Neutrophil (primary cell): ENCODE results near the gene GLB1L.

Experiments
- H3K27ac ChIP-seq: fragments of 200-600 bp; sonication (generic); 2 replicates; pipeline ENCODE4 v1.5.1; 2016; ENCODE audit warnings: mild to moderate bottlenecking, moderate library complexity
- H3K27me3 ChIP-seq: fragments of 200-600 bp; sonication (generic); 2 replicates; pipeline ENCODE4 v1.6.0; 2016; ENCODE audit warnings: mild to moderate bottlenecking
- H3K36me3 ChIP-seq: fragments of 200-600 bp; sonication (generic); 2 replicates; pipeline ENCODE4 v1.5.1; 2017
- H3K4me1 ChIP-seq, 2 experiments: fragments of 200-600 bp in 1 of 2; sonication (generic) in 1 of 2; 1 replicate in 1 of 2; 2 replicates in 1 of 2; pipeline versions ENCODE4 v1.5.1 to v1.6.1; 2013 to 2016; ENCODE audit warnings: low read depth in 1 of 2, low read length in 1 of 2, mild to moderate bottlenecking in 1 of 2, moderate library complexity in 1 of 2; ENCODE audit not compliant: control insufficient read depth in 1 of 2, insufficient read depth in 1 of 2
- H3K4me3 ChIP-seq, 2 experiments: fragments of 200-600 bp in 1 of 2; sonication (generic) in 1 of 2; 1 replicate in 1 of 2; 2 replicates in 1 of 2; pipeline ENCODE4 v1.5.1; 2013 to 2016; ENCODE audit warnings: low read depth in 1 of 2, low read length in 1 of 2, mild to moderate bottlenecking in 1 of 2, moderate library complexity in 1 of 2
- H3K9me3 ChIP-seq: fragments of 200-600 bp; sonication (generic); 2 replicates; pipeline ENCODE4 v1.5.1; 2016
- TF ChIP-seq, protein P1 (sequence below): fragments of 200-600 bp; sonication (generic); IDR thresholded peaks from 2 replicates; pipeline ENCODE4 v1.5.1; 2016; ENCODE audit warnings: antibody characterized with exemption

GLB1L gene

GRCh38 chr2:219218217-219218731 lies 27.0 kb downstream of the GLB1L start:
- H3K36me3 ChIP-seq: peaks cover 58% of the 10 kb centered on the region
- no peaks in the 10 kb centered on the region for H3K9me3 ChIP-seq
- peak overlapping the region; percentile 69 for H3K27ac ChIP-seq
- peaks cover 29% of the 10 kb centered on the region for H3K27me3 ChIP-seq
- peaks cover 44 to 46% of the 10 kb centered on the region in 2 experiments for H3K4me1 ChIP-seq
- peak overlapping the region; percentile 84 to 89 for H3K4me3 ChIP-seq
- TF ChIP-seq, protein P1, sequence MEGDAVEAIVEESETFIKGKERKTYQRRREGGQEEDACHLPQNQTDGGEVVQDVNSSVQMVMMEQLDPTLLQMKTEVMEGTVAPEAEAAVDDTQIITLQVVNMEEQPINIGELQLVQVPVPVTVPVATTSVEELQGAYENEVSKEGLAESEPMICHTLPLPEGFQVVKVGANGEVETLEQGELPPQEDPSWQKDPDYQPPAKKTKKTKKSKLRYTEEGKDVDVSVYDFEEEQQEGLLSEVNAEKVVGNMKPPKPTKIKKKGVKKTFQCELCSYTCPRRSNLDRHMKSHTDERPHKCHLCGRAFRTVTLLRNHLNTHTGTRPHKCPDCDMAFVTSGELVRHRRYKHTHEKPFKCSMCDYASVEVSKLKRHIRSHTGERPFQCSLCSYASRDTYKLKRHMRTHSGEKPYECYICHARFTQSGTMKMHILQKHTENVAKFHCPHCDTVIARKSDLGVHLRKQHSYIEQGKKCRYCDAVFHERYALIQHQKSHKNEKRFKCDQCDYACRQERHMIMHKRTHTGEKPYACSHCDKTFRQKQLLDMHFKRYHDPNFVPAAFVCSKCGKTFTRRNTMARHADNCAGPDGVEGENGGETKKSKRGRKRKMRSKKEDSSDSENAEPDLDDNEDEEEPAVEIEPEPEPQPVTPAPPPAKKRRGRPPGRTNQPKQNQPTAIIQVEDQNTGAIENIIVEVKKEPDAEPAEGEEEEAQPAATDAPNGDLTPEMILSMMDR: no peak

GRCh38 chr2:219216535-219216915 lies 28.7 kb downstream of the GLB1L start:
- no peaks in the 10 kb centered on the region for H3K9me3 ChIP-seq
- H3K36me3 ChIP-seq: peaks cover 50% of the 10 kb centered on the region
- no peak overlapping the region for H3K27ac ChIP-seq

DNA sequence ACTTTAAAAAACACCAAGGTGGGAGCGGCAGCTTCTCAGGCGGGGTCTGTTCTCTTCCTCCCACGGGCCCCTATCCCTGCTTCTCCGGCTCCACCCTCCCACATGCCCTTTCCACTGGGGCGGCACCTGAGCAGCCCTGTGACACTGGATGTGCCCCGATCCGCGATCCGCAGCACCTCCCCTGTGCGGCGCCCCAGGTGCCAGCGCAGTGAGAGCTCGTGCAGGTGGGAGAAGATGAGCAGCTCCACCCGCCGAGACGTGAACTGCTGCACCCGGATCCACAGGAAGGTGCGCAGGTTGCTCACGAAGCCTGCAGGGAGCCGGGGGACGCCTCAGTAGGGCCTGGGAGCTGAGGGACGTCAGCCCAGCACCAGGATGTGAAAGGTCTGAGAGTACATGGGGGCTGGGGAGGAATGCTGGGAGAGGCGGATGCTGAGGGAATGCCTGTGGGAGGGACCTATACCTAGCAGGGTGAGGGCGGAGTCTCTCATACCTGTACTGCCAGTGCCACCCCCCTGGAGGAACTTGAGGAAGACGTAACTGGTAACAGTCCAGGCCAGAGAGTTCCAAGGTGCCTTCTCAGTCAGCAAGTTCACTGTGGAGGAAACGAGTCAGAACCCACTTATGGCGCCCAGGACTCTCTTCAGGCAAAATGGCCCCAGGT lies 29.2 kb downstream of the GLB1L start:
- TF ChIP-seq, protein P1: no peak
- Histone ChIP-seq H3K36me3 (peaks cover 44% of the 10 kb centered on the region), H3K27me3 (peaks cover 29% of the 10 kb centered on the region), H3K27ac (no peak overlapping the region), H3K4me1 (peaks cover 45 to 52% of the 10 kb centered on the region in 2 experiments), H3K4me3 (no peak overlapping the region), H3K9me3 (no peaks in the 10 kb centered on the region)

More at GRCh38 chr2:219216535-219216915, 28.7 kb downstream of the GLB1L start:
- Histone ChIP-seq H3K4me1 (peaks cover 45 to 50% of the 10 kb centered on the region in 2 experiments), H3K4me3 (no peak overlapping the region), H3K27me3 (peaks cover 29% of the 10 kb centered on the region)
- TF ChIP-seq, protein P1: no peak

DNA sequence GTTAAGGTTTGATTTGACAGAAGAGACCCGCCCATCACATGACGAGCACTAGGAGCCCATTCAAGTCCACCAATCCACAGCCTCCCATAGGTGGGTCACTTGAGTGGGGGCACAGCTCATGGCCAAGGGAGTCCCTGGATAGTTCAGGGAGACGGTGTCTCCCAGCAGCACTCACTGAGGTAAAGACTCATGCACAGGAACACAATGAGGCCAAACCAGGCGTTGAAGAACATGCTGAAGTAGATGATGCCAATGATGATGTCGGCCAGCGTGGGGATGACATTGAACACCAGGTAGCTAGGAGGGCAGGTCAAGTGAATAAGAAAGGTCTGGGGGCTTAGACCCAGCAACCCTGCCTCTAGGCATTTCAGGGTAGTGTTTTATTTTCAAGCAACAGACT lies 30.5 kb downstream of the GLB1L start:
- peaks cover 21% of the 10 kb centered on the region for H3K27me3 ChIP-seq
- H3K9me3 ChIP-seq: no peaks in the 10 kb centered on the region
- no peak overlapping the region for H3K27ac ChIP-seq
- TF ChIP-seq, protein P1: no peak
- peaks cover 39% of the 10 kb centered on the region for H3K36me3 ChIP-seq
- H3K4me3 ChIP-seq: no peak overlapping the region
- peaks cover 45 to 54% of the 10 kb centered on the region in 2 experiments for H3K4me1 ChIP-seq

DNA sequence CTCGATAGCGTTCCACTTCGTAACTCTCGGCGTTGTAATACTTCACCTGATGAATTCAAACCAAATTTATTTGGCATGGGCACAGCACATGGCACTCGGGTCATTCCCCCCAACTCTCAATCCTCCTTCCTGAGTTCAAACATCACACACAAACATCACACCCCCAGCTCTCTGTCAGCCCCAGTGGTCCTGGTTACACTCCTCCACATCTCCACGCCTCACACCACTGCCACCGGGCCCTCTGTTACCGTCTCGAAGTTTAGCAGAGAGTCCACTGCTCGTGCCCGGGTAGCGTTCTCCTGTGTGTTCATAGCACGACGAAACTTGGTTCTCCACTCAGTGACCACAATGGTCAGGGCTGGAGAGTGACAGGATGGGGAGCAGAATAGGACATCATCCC lies 31.1 kb downstream of the GLB1L start:
- TF ChIP-seq, protein P1: no peak
- Histone ChIP-seq H3K36me3 (peaks cover 38% of the 10 kb centered on the region), H3K4me1 (peaks cover 45 to 54% of the 10 kb centered on the region in 2 experiments), H3K27ac (no peak overlapping the region), H3K4me3 (no peak overlapping the region), H3K9me3 (no peaks in the 10 kb centered on the region), H3K27me3 (peaks cover 15% of the 10 kb centered on the region)
